Astrocyte (in vitro differentiated cells and primary cell): ENCODE results near the gene PLXDC2. TPM values are rescaled to one million over a fixed set of nuclear protein-coding genes. Genes with fewer than 3 reads are reported as not detected.

Experiments
- DNase-seq: peaks from one replicate; pipeline ENCODE4 v3.0.0-alpha.2; 2010; ENCODE audit warnings: low read depth
- FAIRE-seq: peaks from 2 replicates; lab custom pipeline; 2011; peaks lifted over from hg19 to GRCh38; lab: Jason Lieb, UNC
- H2AFZ ChIP-seq: 2 replicates; pipeline ENCODE4 v1.6.0; 2012; ENCODE audit warnings: low read depth, low read length, inconsistent platforms
- H3K27ac ChIP-seq: 2 replicates; pipeline ENCODE4 v1.5.1; 2011; ENCODE audit warnings: low read depth, low read length, inconsistent platforms
- H3K27me3 ChIP-seq: 2 replicates; pipeline ENCODE4 v1.6.0; 2011; ENCODE audit warnings: low read length, inconsistent platforms; ENCODE audit not compliant: insufficient read depth
- H3K36me3 ChIP-seq: 2 replicates; pipeline ENCODE4 v1.5.1; 2011; ENCODE audit warnings: low read length, inconsistent platforms; ENCODE audit not compliant: insufficient read depth
- H3K4me1 ChIP-seq: 2 replicates; pipeline ENCODE4 v1.5.1; 2011; ENCODE audit warnings: low read length, inconsistent platforms; ENCODE audit not compliant: insufficient read depth
- H3K4me2 ChIP-seq: 2 replicates; pipeline ENCODE4 v1.6.0; 2012; ENCODE audit warnings: low read length, inconsistent platforms
- H3K4me3 ChIP-seq: 2 replicates; pipeline ENCODE4 v1.5.1; 2011; ENCODE audit warnings: low read depth, mild to moderate bottlenecking, low read length, inconsistent platforms; ENCODE audit not compliant: insufficient read depth
- H3K79me2 ChIP-seq: 2 replicates; pipeline ENCODE4 v1.6.0; 2012; ENCODE audit warnings: mild to moderate bottlenecking, low read length, inconsistent platforms; ENCODE audit not compliant: insufficient read depth
- H3K9ac ChIP-seq: 2 replicates; pipeline ENCODE4 v1.6.0; 2012; ENCODE audit warnings: mild to moderate bottlenecking, low read length, inconsistent platforms
- H3K9me3 ChIP-seq: 2 replicates; pipeline ENCODE4 v1.5.1; 2012; ENCODE audit warnings: low read depth, mild to moderate bottlenecking, low read length, inconsistent platforms; ENCODE audit not compliant: insufficient read depth
- H4K20me1 ChIP-seq: 2 replicates; pipeline ENCODE4 v1.6.0; 2012; ENCODE audit warnings: low read length, inconsistent platforms; ENCODE audit not compliant: insufficient read depth
- H3K27ac Mint-ChIP-seq: one replicate; pipeline ENCODE4 v1.8.0; 2021; ENCODE audit warnings: mild to moderate bottlenecking, mixed read lengths; ENCODE audit not compliant: unreplicated experiment
- H3K27me3 Mint-ChIP-seq: one replicate; pipeline ENCODE4 v1.8.0; 2021; ENCODE audit warnings: low read depth, mixed read lengths; ENCODE audit not compliant: unreplicated experiment
- H3K36me3 Mint-ChIP-seq: one replicate; pipeline ENCODE4 v1.8.0; 2021; ENCODE audit warnings: low read depth, mixed read lengths; ENCODE audit not compliant: unreplicated experiment
- H3K4me1 Mint-ChIP-seq: one replicate; pipeline ENCODE4 v1.8.0; 2021; ENCODE audit warnings: low read depth, mixed read lengths; ENCODE audit not compliant: unreplicated experiment
- H3K4me3 Mint-ChIP-seq: one replicate; pipeline ENCODE4 v1.8.0; 2021; ENCODE audit warnings: mild to moderate bottlenecking, moderate library complexity, mixed read lengths; ENCODE audit not compliant: unreplicated experiment
- H3K9me3 Mint-ChIP-seq: one replicate; pipeline ENCODE4 v1.8.0; 2021; ENCODE audit warnings: mild to moderate bottlenecking, mixed read lengths; ENCODE audit not compliant: unreplicated experiment
- CTCF ChIP-seq: IDR thresholded peaks from 2 replicates; pipeline ENCODE4 v1.5.1; 2011; ENCODE audit warnings: low read depth, mild to moderate bottlenecking, inconsistent platforms, low read length, moderate library complexity; ENCODE audit not compliant: insufficient read depth
- EZH2 ChIP-seq: IDR thresholded peaks from 2 replicates; pipeline ENCODE4 v1.6.1; 2012; ENCODE audit warnings: mild to moderate bottlenecking, low read length, inconsistent platforms; ENCODE audit not compliant: insufficient read depth
- total RNA-seq: library from RNA; stranded (reverse); gene quantifications from 2 replicates; pipeline ENCODE4 v1.2.1, GENCODE V29; 2021

PLXDC2 gene
- total RNA-seq, 1 donor from 2014 or later: 36.1 TPM

DNA sequence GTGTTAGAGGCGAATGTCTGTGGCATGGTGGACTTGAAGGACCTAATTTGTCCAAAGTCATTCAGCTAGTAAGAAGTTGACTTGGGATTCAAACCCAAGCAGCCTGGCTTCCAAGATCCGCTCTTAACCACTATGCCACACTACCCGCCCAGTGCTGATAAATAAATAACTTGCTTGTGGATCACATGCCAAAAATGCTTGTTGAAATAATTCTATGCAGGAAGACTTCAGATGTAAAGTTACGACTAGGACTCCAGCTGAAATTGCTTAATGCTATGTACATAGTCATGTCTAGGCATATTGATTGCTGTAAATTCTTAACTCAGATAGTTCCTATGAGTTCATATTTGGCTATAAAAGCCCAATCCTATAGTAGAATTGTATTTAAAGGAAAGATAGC, 76.0 kb downstream of the PLXDC2 start:
- FAIRE-seq: no peak
- Histone ChIP-seq H3K27ac (no peak overlapping the region), H3K79me2 (no peaks in the 10 kb centered on the region), H3K4me3 (no peak overlapping the region), H3K4me2 (no peak overlapping the region), H2AFZ (no peak overlapping the region), H4K20me1 (no peaks in the 10 kb centered on the region), H3K9me3 (no peaks in the 10 kb centered on the region), H3K27me3 (no peaks in the 10 kb centered on the region), H3K36me3 (no peaks in the 10 kb centered on the region), H3K9ac (no peak overlapping the region), H3K4me1 (no peaks in the 10 kb centered on the region)
- H3K27me3 Mint-ChIP-seq: no peaks in the 10 kb centered on the region
- TF ChIP-seq EZH2 (no peak), CTCF (no peak)
- peaks cover 30% of the 10 kb centered on the region for H3K4me1 Mint-ChIP-seq
- H3K27ac Mint-ChIP-seq: no peak overlapping the region
- no peaks in the 10 kb centered on the region for H3K9me3 Mint-ChIP-seq
- no peak for DNase-seq
- H3K36me3 Mint-ChIP-seq: no peaks in the 10 kb centered on the region
- H3K4me3 Mint-ChIP-seq: no peak overlapping the region

GRCh38 chr10:19892677-19893076, 76.4 kb downstream of the PLXDC2 start:
- H3K27ac Mint-ChIP-seq: no peak overlapping the region
- no peak overlapping the region for H3K4me2 ChIP-seq
- H3K9ac ChIP-seq: no peak overlapping the region
- no peak overlapping the region for H3K27ac ChIP-seq
- no peaks in the 10 kb centered on the region for H3K27me3 ChIP-seq
- H4K20me1 ChIP-seq: no peaks in the 10 kb centered on the region
- H3K9me3 ChIP-seq: no peaks in the 10 kb centered on the region
- no peak overlapping the region for H3K4me3 Mint-ChIP-seq
- H3K4me3 ChIP-seq: no peak overlapping the region
- H3K36me3 ChIP-seq: no peaks in the 10 kb centered on the region
- no peaks in the 10 kb centered on the region for H3K79me2 ChIP-seq
- no peak for TF ChIP-seq CTCF
- no peak for TF ChIP-seq EZH2
- H3K4me1 Mint-ChIP-seq: peaks cover 30% of the 10 kb centered on the region
- no peaks in the 10 kb centered on the region for H3K36me3 Mint-ChIP-seq
- H2AFZ ChIP-seq: no peak overlapping the region
- H3K4me1 ChIP-seq: no peaks in the 10 kb centered on the region
- DNase-seq (no peak), FAIRE-seq (no peak)
- no peaks in the 10 kb centered on the region for H3K27me3 Mint-ChIP-seq
- no peaks in the 10 kb centered on the region for H3K9me3 Mint-ChIP-seq

- Mint-ChIP-seq H3K4me3 (no peak overlapping the region), H3K36me3 (no peaks in the 10 kb centered on the region)
These were observed 79.3 kb downstream of the PLXDC2 start for GRCh38 chr10:19895500-19895899.

More at GRCh38 chr10:19895500-19895899, 79.3 kb downstream of the PLXDC2 start:
- Mint-ChIP-seq H3K9me3 (no peaks in the 10 kb centered on the region), H3K27me3 (no peaks in the 10 kb centered on the region), H3K27ac (no peak overlapping the region), H3K4me1 (peaks cover 16% of the 10 kb centered on the region)
- Histone ChIP-seq H3K4me1 (no peaks in the 10 kb centered on the region), H3K9me3 (no peaks in the 10 kb centered on the region), H3K9ac (no peak overlapping the region), H3K36me3 (no peaks in the 10 kb centered on the region), H3K4me3 (no peak overlapping the region), H3K4me2 (no peak overlapping the region), H2AFZ (no peak overlapping the region), H3K79me2 (no peaks in the 10 kb centered on the region), H4K20me1 (no peaks in the 10 kb centered on the region), H3K27me3 (no peaks in the 10 kb centered on the region), H3K27ac (no peak overlapping the region)
- FAIRE-seq (no peak), DNase-seq (no peak)
- no peak for TF ChIP-seq EZH2
- TF ChIP-seq CTCF: no peak
